Vagina (tissue), 2 donors: Measurements from ENCODE around the gene RAB17.

ENCODE experiments used
- POLR2A ChIP-seq, 2 donors: fragments of 450-650 bp; IDR thresholded peaks; one replicate each; pipeline ENCODE4 v1.6.1; 2017; ENCODE audit warnings: antibody characterized with exemption in 2 of 2, mild to moderate bottlenecking in 2 of 2, moderate library complexity in 2 of 2
- POLR2AphosphoS5 ChIP-seq, 2 donors: sonication (generic); formaldehyde crosslinking; IDR thresholded peaks; one replicate each; pipeline ENCODE4 v1.9.0; 2017; ENCODE audit warnings: antibody characterized with exemption in 2 of 2, mild to moderate bottlenecking in 2 of 2, low read depth in 1 of 2; ENCODE audit not compliant: insufficient read depth in 1 of 2
- TF ChIP-seq, protein P1 (sequence below), 3 experiments: fragments of 450-650 bp in 2 of 3; fragments of 200-600 bp in 1 of 3; sonication (generic) in 1 of 3; IDR thresholded peaks; one replicate each; pipeline ENCODE4 v1.5.1; 2017 to 2019; ENCODE audit warnings: antibody characterized with exemption in 3 of 3, mild to moderate bottlenecking in 2 of 3, moderate library complexity in 2 of 3

DNA sequence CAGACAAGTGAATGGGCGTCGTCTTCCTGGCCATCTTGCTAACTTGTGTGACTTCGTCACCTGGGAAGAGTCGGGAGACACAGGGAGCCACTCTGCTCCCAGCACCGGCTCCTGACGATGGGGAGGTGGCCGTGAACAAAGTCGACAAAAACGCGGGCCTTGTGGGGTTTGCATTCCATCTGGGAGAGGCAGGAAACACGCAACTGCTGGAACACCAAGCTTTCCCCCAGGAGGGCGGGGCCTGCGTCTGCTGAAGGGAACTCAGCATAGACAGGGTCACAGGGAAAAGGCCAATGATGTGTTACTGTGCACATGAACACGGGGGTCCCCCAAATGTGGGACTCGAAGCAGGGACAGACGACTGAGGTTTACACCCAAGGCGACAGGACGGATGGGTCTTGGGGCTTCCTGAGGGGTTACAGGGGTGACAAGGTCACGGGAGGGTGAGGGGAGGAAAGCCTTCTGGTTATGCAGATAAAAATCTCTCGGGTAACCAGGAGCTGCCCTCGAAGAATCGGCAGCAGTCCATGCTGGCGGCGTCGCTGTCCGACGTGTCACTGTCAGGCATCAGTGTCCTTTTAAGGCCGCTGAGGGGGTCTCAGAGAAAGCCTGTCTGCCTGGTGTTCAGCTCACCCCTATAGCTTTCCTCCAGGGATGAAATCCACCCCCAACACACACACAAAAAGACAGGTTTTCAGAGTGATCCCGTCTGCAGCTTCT is 52.4 kb downstream of the RAB17 start:
- TF ChIP-seq, protein P1, sequence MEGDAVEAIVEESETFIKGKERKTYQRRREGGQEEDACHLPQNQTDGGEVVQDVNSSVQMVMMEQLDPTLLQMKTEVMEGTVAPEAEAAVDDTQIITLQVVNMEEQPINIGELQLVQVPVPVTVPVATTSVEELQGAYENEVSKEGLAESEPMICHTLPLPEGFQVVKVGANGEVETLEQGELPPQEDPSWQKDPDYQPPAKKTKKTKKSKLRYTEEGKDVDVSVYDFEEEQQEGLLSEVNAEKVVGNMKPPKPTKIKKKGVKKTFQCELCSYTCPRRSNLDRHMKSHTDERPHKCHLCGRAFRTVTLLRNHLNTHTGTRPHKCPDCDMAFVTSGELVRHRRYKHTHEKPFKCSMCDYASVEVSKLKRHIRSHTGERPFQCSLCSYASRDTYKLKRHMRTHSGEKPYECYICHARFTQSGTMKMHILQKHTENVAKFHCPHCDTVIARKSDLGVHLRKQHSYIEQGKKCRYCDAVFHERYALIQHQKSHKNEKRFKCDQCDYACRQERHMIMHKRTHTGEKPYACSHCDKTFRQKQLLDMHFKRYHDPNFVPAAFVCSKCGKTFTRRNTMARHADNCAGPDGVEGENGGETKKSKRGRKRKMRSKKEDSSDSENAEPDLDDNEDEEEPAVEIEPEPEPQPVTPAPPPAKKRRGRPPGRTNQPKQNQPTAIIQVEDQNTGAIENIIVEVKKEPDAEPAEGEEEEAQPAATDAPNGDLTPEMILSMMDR (IDR thresholded peaks at IDR 0.05) = no peak
- TF ChIP-seq POLR2AphosphoS5 (IDR thresholded peaks at IDR 0.05; ENCODE audit: insufficient read depth in 1 of 2, low read depth in 1 of 2) = no peak
- no peak for TF ChIP-seq POLR2A (IDR thresholded peaks at IDR 0.05)
